ENCODE data around the gene IFNGR1.

The IFNGR1 gene

DNA sequence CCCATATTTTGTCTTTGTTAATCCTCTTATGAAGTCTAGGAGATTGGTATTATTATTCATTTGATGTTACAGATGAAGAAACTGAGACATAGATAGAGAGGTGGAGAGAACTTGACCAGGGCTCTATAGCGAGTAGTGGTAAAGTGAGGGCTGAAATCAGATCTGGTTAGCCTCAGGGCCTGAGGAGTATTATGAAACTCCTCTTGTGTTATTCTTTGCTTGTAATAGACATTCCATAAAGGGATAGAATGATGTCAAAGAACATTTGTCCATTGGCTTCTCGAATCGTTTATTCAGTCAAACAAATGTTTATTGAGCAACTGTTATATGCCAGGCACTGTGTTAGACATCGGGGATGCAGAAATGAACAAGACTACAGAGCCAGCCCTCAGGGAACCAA, 45.7 kb downstream of the IFNGR1 start, which contains the start of gene IL22RA2:
Gene IL22RA2, minus strand, starts transcription at position 144 of the 400 bp plus-strand sequence. CDS start 11,895 bp downstream, outside the sequence.
- no peak for DNase-seq

DNA sequence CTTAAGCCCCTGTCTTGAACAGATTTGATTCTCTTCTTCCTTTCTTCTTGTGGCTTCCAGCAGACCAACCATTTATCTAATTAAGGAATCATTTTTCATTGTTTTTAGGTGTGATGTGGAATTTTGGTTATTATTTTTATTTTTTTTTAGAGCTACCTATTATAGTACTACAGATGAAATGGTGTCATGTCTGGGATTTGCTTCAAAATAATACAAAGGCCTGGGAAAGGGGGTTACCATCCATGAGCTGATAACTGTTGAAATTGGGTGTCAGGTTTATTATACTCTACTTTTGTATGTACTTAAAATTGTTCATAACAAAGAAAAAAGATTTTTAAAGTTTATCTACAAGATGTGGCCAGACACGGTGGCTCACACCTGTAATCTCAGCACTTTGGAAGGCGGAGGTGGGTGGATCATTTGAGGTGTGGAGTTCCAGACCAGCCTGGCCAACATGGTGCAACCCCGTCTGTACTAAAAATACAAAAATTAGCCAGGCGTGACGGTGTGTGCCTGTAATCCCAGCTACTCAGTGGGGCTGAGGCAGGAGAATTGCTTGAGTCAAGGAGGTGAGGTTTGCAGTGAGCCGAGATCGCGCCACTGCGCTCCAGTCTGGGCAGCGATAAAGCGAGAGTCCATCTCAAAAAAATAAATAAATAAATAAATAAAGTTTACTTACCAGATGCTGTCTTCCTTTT, 46.3 kb downstream of the IFNGR1 start:
- DNase-seq, result no peak

DNA sequence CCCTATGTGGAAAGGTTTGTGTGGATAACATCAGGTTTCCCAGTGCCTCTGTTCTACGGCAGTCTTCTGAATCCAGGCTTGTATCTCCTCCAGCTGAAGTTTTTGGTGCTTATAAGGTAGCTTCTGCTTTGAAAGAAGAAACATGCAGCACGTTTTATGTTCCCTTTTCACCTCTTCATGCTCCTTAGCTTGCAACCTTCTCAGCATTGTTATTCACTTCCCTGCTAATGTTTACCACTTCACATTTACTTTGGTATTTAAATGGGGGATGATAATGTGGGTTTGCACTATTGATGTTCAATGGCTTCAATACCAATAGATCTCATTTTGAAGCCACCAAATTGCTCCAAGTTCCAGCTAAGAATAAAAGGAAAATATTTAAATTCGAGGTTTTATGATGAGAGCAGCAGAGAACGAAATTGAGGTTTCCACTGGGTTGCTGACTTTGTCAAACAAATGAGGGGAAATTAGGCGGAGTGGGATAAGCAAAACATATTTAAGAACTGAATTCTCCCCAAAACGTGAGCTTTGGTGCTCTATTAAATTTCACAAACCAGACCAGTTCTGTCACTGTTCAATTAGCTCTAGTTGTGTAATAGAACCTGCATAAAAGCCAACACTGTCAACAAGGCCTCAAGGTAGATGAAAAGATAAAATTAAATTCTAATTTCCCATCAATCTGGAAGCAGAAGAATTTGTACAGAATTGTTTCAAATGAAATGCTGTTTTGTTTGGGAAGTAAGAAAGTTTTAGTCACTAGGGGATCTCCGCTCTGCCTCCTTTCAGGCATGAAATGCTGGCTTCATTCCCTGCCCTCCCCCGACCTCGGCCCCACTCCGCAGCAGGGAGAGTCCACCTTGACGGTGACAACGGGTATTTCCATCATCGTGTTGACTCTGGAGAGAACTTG, 47.1 kb downstream of the IFNGR1 start:
- DNase-seq, result no peak

DNA sequence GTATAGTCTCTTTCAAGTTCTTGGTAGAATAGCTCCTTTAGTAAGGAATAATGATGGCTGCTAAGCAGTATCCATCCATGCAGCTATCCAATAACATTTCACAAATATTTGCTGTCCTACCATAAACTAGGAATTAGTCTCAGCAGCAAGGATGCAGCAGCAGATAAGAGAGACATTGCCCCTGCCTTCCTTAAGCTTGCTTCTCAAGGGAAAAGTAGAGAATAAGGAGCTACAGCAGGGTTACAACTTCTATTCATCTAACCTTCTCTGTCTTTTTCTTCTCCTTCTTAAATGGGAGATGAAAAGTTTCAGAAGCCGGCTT, 48.2 kb downstream of the IFNGR1 start:
- no peak for DNase-seq

DNA sequence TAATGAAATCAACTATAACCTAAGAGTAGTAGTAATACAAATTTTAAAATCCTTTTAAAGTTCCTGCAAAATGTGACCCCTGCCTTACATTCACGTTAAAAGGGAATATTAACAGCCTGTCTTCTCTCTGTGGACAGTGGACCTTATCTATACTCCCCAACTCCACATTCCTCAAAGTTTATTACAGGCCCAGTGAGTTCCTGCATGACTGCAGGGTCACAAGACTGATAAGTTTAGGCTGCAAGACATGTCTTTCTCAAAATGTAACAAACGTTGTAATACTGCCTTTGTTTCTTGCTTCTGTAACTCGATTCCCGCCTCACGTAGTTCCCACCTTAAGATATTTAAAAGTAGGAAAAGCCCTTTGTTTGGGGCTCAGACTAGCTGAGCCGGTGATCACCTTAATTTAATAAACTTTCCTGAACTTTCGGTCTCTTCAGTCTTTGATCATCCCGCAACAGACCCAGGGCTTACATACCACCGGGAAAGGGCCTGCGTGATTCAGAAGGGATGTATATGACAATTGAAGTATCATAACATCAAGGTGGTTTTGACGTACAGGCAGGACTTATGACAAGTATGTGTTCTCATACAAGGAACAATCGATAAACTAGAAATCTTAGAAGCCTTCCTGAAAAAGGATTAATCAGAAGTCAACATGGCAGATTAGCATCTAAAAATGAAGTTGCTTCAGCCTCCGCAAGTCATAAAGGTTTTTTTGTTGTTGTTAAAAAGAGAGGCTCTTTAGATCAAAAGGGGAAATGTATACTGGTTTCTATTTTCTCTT, 48.7 kb downstream of the IFNGR1 start:
- DNase-seq, result no peak

DNA sequence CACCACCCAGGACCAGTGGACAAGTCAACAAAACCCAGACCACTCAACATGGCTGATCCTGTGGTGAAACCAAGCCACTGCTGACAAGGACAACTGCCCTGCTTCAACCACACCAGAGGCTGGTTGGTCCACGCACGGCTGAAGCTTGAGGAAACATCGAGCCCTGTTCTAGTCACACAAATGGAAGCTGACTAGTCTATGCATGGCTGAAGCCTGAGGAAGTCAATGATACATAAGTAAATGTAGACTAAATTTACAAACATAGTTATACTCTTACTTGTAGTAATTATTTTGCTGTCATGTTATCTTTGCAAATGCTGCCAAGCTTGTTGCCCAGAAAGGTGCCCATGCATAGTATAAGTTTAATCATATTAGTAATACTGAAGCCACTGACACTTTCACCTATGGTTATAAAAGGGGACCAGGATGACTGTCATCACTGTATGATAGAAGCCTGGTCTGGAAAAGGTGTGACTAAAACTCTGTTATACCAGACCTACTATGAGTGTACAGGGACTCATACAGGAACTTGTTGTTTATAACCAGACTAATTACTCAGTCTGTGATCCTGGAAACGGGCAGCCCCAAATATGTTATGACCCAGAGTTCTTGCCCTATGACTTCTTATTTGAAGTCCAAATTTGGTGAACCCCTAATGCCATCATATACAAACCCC, 51.3 kb downstream of the IFNGR1 start:
- DNase-seq, result no peak

DNA sequence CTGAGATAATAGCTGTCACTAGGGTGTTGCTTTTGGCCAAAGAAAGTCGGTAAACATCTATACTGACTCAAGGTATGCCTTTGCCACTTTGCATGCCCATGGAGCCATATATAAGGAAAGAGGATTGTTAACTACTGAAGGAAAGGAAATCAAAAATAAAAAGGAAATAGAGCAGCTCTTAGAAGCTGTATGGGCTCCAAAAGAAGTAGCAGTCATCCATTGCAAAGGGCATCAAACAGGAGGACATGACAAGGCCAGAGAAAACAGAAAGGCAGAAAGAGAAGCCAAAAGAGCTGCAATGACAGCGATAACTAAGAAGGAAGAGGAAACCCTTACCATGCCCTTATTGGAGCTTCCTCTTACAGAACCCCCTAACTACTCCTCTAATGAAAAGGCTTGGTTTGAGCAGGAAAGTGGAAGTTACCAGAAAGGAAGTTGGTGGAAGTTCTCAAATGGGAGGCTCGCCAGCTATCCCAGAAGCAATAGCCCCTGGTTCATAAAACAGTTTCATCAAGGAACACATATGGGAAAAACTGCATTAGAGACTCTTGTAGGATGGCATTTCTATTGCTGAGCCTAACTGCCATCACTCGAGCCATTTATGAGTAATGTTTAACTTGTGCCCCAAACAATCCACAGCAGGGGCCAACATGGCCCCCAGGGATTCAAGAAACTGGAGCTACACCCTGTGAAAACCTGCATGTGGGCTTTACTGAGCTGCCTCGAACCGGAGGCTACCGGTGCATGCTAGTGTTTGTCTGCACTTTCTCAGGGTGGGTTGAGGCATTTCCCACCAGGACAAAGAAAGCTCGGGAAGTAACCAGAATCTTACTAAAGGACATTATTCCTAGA, 52.7 kb downstream of the IFNGR1 start:
- DNase-seq, result no peak

DNA sequence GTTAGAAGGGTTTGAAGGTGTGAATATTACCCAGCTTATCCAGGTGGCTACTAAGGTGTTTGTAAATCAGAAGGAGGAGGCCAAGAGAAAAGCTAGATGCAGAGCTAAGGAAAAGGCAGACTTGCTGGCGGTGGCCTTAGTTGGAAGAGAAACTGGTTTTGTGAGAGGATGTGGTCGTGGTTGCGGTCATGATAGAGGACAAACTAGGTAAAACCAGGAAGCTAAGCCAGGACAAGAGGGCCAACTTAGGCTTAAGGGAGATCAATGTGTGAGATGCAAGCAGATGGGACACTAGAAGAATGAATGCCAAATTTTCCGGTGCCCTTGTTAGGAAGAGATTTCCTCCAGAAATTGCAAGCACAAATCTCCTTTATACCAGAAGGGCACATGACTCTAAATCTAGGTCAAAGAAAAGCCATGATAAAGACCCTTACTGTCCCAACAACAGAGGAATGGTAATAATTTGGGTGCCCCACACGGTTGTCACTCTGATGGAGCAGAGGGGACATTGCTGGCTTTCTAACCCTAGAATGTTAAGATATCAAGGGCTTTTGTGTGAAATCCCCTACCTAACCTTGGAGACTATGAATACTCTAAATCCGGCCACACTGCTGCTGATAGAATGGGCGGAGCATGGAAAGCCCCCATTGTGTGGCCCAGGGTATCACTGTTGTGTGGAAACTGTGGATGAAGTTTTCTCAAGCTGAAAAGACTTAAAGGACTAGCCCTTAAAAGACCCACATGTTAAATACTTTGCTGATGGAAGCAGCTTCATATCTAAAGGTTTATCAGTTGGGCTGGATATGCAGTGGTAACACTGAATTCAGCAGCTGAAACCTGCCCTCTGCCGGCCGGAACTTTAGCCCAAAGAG, 53.6 kb downstream of the IFNGR1 start:
- DNase-seq, result peak; percentile 46

DNA sequence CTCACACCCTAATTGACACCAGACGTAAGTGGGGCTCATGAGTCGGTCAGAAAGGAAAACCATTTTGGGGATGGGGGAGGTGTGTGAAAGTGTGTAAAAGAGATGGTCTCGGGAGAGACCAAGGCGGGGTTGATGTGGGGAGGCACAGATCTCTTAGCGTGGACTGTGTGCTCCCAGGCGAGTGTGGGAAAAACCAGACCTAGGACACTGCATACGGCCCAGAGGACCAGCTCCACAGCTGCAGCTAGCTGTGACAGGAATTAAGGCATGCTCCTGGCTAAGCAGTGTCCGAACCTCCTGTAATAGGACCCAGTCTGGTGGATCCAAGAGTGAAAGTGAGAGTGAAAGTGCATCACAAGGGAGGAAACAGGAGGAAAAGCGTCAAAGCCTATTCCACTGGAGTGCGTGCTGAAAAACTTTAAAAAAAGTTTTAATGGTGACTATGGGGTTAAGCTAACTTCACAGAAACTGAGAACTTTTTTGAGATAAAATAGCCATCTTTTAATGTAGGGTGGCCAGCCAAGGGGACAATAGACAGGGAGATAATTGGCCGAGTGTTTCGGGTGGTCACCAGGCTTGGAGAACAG, 55.4 kb downstream of the IFNGR1 start:
- no peak for DNase-seq

DNA sequence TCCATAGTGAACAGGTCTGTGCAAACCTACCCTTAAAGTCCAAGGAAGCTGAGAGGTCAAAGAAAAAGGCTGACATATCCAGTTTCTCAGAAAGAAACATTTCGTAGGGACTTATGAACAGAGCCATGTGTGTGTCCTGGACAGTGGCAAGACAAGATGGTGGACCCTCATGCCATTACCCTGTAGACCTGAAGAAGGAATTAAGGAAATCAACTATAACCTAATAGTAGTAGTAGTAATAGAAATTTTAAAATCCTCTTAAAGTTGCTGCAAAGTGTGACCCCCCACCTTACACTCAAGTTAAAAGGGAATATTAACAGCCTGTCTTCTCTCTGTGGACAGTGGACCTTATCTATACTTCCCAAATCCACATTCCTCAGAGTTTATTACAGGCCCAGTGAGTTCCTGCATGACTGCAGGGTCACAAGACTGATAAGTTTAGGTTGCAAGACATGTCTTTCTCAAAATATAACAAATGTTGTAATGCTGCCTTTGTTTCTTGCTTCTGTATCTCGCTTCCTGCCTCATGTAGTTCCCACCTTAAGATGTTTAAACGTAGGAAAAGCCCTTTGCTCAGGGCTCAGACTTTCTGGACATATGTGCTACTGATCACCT, 56.4 kb downstream of the IFNGR1 start:
- no peak for DNase-seq

DNA sequence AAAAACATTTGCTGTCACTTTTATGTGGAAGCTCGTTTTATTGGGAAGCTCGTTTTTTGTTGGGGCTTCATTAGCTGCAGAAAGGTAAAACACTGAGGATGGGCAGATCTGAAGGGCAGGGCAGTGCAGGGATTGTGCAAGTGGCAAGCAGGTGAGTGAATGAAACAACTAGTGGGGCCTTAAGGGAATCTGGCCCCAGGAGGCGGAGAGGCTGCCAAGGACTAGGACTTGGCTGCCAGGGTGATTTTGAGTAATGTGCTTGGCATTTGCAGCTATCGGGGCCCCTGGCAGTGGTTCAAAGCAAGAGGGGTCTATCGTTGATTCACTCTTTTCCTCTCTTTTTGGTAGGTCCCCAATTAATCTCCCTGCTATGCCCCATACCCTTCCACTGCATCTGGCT, 57.2 kb downstream of the IFNGR1 start:
- no peak for DNase-seq

DNA sequence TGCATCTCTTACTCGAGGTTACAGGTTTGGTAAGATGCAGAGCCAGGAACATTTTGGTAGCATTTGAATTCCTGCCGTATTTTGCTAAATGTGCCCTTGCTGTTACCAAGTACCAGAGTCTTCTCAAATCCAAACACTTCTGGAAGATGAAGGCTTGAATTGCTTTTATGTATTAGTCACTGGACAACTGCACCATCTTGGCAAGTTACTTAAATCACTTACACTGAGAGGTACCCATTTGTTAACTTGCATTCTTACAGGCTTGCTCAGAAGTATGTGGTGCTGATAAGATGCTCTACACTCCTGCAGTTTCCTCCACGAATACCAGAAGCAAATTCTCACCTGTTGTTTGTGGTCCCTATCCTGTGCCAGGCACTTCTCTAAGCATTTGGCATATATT, 58.4 kb downstream of the IFNGR1 start:
- no peak for DNase-seq

DNA sequence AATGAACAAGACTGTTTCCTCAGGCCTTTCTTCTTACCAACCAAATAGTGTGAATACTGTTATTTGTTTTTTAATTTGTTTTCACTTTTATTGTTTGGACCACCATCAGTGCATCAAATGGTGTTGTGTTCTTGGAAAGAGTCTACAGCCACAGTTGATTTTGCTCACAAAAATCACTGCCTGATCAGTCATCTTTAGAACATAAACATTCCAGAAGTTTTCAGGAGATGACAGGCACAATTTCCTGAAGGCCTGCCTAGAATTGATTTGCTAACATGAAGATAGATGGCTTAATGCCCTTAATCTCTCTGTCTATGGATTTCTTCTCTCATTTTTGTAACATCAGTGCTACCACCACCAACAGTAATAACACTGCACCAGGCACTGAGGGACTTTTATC, 59.3 kb downstream of the IFNGR1 start:
- no peak for DNase-seq

DNA sequence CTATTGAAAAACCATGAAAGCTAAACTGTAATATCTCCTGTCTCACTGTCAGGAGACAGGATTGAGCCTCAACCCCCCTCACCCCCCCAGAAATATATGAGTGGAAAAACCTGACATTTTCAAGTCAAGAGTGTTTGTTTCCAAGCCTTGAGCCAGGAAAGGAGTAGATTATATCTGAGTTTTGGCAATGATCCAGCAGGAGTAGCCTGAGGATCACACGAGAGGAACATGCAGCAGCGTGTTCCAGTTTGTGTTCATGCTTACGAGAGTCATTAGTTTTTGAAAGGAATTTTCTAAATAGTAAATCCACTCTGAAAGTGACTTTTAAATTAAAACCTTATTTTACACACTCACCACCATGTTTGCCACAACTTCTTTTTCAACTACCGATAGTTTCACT, 61.6 kb downstream of the IFNGR1 start:
- no peak for DNase-seq

DNA sequence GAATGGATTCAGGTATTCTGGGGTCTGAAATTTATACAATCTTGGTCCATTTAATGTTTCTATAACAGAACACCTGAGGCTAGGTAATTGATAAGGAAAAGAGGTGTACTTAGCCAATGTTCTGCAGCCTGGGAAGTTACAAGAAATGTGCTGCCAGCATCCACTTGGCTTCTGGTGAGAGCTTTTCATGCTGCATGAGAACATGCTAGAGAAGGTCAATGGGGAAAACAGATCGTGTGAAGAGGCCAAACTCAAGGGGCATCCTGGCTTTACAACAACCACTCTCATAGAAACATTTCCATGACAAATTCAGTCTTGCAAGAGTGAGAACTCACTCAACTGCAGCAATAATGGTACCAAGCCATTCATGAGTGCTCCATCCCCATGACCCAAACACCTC, 62.5 kb downstream of the IFNGR1 start:
- DNase-seq, result no peak

DNA sequence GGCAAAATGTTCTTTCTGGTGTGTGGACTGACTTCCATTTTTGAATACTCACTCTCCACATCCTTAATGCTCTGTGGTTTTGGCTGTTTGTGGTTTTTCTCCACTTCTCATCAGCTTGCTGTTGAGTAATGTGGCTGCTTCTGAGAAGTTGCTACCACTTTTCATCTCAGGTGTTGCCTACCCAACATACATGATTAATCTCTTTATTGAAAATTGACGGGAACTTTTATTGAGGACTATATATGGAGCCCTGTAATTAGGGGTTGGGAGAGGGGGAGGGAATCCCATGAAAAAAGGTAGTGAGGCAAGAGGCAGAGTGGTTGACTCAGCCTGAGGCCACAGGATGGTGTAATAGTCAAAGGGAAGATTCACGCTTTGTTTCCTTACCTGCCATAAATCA, 63.4 kb downstream of the IFNGR1 start:
- no peak for DNase-seq

DNA sequence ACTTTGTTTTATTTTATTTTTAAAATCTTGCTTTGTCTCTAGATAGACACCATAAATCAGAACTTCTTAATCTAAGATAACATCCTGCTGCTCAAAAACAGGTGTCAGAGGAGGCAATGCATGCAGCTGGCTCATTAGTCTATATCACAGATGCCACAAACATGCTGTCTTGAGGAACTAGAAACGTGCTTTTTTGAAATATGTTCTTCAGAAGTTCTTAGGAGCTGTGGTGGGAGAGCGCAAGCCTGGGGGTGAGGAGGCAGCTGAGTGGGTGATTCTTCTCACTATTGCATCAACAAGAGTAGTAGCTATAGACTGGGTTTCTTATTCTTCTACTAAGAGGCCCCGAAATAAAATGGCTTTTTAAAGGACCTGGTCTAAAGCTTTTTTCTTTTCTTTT, 69.1 kb downstream of the IFNGR1 start:
- DNase-seq, result no peak

DNA sequence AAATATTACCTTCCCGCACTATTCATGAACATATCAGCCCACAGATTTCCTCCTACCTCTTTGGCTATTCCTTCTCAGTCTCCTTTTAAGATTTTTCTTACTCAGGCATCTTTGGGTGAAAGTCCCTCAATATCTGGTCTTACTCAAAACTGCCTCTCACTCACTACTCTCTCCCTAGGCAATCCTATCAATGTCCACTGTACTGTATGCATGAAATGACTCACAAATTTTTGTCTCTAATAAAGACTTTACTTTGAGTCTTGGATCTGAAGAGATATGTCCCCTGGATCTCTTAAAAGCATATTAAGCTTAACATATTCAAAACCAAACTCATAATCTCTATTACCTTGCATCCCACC, 70.2 kb downstream of the IFNGR1 start:
- no peak for DNase-seq

DNA sequence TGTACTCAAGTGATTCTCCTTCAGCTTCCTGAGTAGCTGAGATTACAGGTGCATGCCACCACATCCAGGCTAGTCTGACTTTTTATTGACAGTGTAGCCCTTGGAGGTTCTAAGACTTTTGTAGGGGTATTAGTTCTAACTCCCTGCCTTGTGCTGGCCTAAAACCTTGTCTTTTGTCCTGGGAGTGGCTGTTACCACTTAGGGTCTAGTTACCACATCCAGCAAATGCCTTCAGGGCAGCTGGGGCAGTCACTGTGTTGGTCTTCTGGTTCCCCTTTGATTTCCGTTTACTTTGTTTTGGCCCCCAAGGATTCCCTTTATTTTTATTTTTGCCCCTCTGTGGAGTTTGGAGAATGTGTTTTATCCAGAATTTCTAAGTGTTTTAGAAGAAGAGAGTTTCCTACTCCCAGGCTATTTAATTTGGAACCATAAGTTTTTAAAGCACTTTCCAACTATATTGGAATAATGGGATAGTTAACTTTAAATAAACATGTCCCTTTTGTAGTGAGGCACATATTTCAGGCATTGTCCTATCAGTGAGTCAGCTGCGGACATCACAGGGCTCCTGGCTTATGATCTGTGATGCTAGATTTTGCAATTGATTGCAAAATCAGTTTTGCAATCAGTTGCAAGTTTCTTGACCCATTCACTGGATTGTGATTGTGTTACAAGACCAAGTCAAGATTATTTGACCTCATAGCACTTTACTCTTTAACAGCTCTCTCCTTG, 70.7 kb downstream of the IFNGR1 start:
- DNase-seq, result no peak

Data from T-helper 9 cell (primary cell).